OCI-LY7 (cell line): ENCODE data around the gene AKIRIN2. TPM values are rescaled to one million over a fixed set of nuclear protein-coding genes. Genes with fewer than 3 reads are reported as not detected.
A peak's percentile ranks its signal among the peaks of the same experiment; 100 is the strongest.

Source experiments
- BruUV-seq: library from RNA; stranded (reverse); fragments of 400-500 nt; replicated peaks from 2 replicates; lab custom pipeline; 2021; lab: Mats Ljungman, UMichigan
- CTCF ChIA-PET: fragments of 300-600 bp; sonication (Branson Sonifier 250); formaldehyde crosslinking; loops from one replicate; lab custom pipeline; 2022; ENCODE audit warnings: antibody characterized with exemption; ENCODE audit not compliant: unreplicated experiment; lab: Charles Lee
- POLR2A ChIA-PET: fragments of 300-600 bp; sonication (Branson Sonifier 250); formaldehyde crosslinking; loops from one replicate; lab custom pipeline; 2022; ENCODE audit warnings: antibody characterized with exemption; lab: Charles Lee
- DNase-seq: peaks from one replicate; pipeline ENCODE4 v3.0.0-alpha.2; 2015; ENCODE audit warnings: low spot score
- H2AFZ ChIP-seq: fragments of 200-600 bp; sonication (generic), shearing (Covaris generic); 2 replicates; pipeline ENCODE4 v1.6.1; 2014; ENCODE audit warnings: mild to moderate bottlenecking, antibody characterized with exemption, low read length, moderate library complexity
- H3K27ac ChIP-seq: fragments of 200-600 bp; sonication (generic); 2 replicates; pipeline ENCODE4 v1.5.1; 2014; ENCODE audit warnings: mixed run types, low read depth, mild to moderate bottlenecking, moderate library complexity, low read length, inconsistent platforms; ENCODE audit not compliant: poor library complexity, severe bottlenecking
- H3K36me3 ChIP-seq: fragments of 200-600 bp; sonication (generic); 2 replicates; pipeline ENCODE4 v1.6.1; 2014; ENCODE audit warnings: mild to moderate bottlenecking, antibody characterized with exemption, low read length, moderate library complexity, mixed read lengths; ENCODE audit not compliant: insufficient read depth
- H3K4me1 ChIP-seq: fragments of 200-600 bp; sonication (generic); 2 replicates; pipeline ENCODE4 v1.5.1; 2014; ENCODE audit warnings: mild to moderate bottlenecking, low read length; ENCODE audit not compliant: insufficient read depth, poor library complexity, severe bottlenecking
- H3K4me2 ChIP-seq: fragments of 200-600 bp; sonication (generic); 2 replicates; pipeline ENCODE4 v1.6.1; 2014; ENCODE audit warnings: mild to moderate bottlenecking, low read length
- H3K4me3 ChIP-seq: fragments of 200-600 bp; sonication (generic); 2 replicates; pipeline ENCODE4 v1.5.1; 2014; ENCODE audit warnings: mild to moderate bottlenecking, low read depth, low read length; ENCODE audit not compliant: poor library complexity, severe bottlenecking
- H3K79me2 ChIP-seq: fragments of 200-600 bp; sonication (generic); 2 replicates; pipeline ENCODE4 v1.6.1; 2016; ENCODE audit warnings: low read depth, mild to moderate bottlenecking, low read length, moderate library complexity, mixed read lengths; ENCODE audit not compliant: insufficient read depth
- H3K9me2 ChIP-seq: fragments of 200-600 bp; sonication (generic); 2 replicates; pipeline ENCODE4 v1.6.1; 2016; ENCODE audit warnings: mild to moderate bottlenecking, low read length, mixed read lengths; ENCODE audit not compliant: insufficient read depth
- H3K9me3 ChIP-seq: fragments of 200-600 bp; sonication (generic); 2 replicates; pipeline ENCODE4 v1.6.1; 2014; ENCODE audit warnings: mild to moderate bottlenecking, mixed run types, low read length, mixed read lengths
- H4K20me1 ChIP-seq: fragments of 200-600 bp; sonication (generic); 2 replicates; pipeline ENCODE4 v1.6.1; 2014; ENCODE audit warnings: mild to moderate bottlenecking, antibody characterized with exemption, low read length, moderate library complexity, mixed read lengths; ENCODE audit not compliant: insufficient read depth
- EZH2phosphoT487 ChIP-seq: fragments of 200-600 bp; sonication (generic); IDR thresholded peaks from 2 replicates; pipeline ENCODE4 v1.6.1; 2018; ENCODE audit warnings: low read depth, borderline replicate concordance, mild to moderate bottlenecking, mixed run types, antibody characterized with exemption, low read length, moderate library complexity, mixed read lengths
- intact Hi-C: fragments of 100-400 bp; cut with micrococcal nuclease; formaldehyde crosslinking; loops from one replicate; pipeline ENCODE4 v1.10.0; 2022; ENCODE audit not compliant: unreplicated experiment
- total RNA-seq, 2 experiments: library from RNA; depleted of rRNA in 1 of 2; stranded (reverse); fragments of >200 nt in 1 of 2; shearing (Covaris generic) in 1 of 2; gene quantifications; 2 replicates each; pipeline ENCODE4 v1.2.3, GENCODE V29; 2014 to 2022
- TF ChIP-seq, protein P1 (sequence below): fragments of 200-600 bp; sonication (generic); conservative IDR thresholded peaks from 2 replicates; pipeline ENCODE4 v1.5.1; 2014; ENCODE audit warnings: mild to moderate bottlenecking, antibody characterized with exemption, low read length, moderate library complexity, mixed read lengths

The AKIRIN2 gene
- total RNA-seq, 2 experiments from 2014 or later, result 70.4 to 127 TPM

DNA sequence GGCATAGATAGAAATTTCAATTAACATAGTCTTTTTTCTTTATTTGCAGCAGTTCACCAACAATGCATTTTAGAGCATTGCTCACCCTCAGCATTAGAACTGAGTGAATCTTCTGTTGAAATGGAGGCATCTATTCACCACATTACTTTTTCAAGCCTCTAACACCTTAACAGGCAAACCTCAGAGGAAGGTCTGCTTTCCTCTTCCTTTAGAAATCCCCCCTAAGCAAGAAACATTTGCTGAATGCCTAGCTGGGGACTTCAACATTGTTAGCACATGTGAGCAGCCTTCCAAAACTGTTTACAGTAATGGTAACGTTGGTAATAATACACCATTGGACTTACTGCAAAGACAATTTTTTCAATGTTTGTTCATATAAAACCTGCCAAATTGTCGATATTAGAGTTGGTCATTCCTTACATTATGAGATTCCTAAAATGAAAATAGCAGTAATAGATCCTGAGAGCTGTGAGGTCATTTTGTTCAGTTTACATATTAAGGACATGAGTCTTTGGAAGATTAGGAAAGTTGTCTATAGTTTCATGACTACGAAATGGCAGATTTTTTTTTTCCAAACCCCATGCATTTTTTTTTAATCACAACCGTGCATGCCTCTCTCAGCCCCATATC lies 20.6 kb upstream of the AKIRIN2 start:
- intact Hi-C loops, result no loop called here
- CTCF ChIA-PET, result no interaction called here
- H3K36me3 ChIP-seq, result no peaks in the 10 kb centered on the region
- no peaks in the 10 kb centered on the region for H3K9me2 ChIP-seq
- H3K4me3 ChIP-seq, result no peak overlapping the region
- BruUV-seq, result no TSS peak
- DNase-seq, result no peak
- H3K27ac ChIP-seq, result no peak overlapping the region
- no peaks in the 10 kb centered on the region for H4K20me1 ChIP-seq
- POLR2A ChIA-PET, result interaction anchor here (0.7 to 1.6 kb wide), 3 partner anchors 8 to 17 kb away, joined by 3 to 4 read pairs (median 4); no protein-coding TSS in a partner anchor
- H3K4me1 ChIP-seq, result peaks cover 29% of the 10 kb centered on the region
- no peak for TF ChIP-seq EZH2phosphoT487
- TF ChIP-seq, protein P1, sequence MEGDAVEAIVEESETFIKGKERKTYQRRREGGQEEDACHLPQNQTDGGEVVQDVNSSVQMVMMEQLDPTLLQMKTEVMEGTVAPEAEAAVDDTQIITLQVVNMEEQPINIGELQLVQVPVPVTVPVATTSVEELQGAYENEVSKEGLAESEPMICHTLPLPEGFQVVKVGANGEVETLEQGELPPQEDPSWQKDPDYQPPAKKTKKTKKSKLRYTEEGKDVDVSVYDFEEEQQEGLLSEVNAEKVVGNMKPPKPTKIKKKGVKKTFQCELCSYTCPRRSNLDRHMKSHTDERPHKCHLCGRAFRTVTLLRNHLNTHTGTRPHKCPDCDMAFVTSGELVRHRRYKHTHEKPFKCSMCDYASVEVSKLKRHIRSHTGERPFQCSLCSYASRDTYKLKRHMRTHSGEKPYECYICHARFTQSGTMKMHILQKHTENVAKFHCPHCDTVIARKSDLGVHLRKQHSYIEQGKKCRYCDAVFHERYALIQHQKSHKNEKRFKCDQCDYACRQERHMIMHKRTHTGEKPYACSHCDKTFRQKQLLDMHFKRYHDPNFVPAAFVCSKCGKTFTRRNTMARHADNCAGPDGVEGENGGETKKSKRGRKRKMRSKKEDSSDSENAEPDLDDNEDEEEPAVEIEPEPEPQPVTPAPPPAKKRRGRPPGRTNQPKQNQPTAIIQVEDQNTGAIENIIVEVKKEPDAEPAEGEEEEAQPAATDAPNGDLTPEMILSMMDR, result no peak
- H3K4me2 ChIP-seq, result no peak overlapping the region
- no peaks in the 10 kb centered on the region for H3K9me3 ChIP-seq
- H2AFZ ChIP-seq, result peak overlapping the region; percentile 41; the same call in 1 of the 2 replicates
- no peaks in the 10 kb centered on the region for H3K79me2 ChIP-seq

DNA sequence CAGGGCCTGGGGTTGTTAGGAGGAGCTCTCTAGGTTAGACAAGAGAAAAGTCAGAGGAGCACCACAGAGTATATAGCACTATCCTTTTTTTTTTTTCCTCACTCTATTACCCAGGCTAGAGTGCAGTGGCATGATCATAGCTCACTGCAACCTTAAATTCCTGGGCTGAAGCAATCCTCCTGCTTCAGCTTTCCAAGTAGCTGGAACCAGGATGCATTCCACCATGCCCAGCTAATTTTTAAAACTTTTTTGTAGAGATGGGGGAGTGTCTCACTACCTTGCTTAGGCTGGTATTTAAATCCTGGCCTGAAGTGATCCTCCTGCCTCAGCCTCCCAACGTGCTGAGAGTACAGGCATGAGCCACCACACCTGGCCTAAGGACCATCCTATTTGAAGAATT lies 19.3 kb upstream of the AKIRIN2 start:
- TF ChIP-seq, protein P1, result no peak
- no peak for TF ChIP-seq EZH2phosphoT487
- no peaks in the 10 kb centered on the region for H3K9me2 ChIP-seq
- no peak overlapping the region for H2AFZ ChIP-seq
- DNase-seq, result no peak
- no peak overlapping the region for H3K4me3 ChIP-seq
- H3K36me3 ChIP-seq, result no peaks in the 10 kb centered on the region
- no peak overlapping the region for H3K4me2 ChIP-seq
- ChIA-PET CTCF (no interaction called here), POLR2A (interaction anchor here (0.6 to 1.6 kb wide), 5 partner anchors 11 to 59 kb away, joined by 3 to 7 read pairs (median 4); no protein-coding TSS in a partner anchor)
- H3K4me1 ChIP-seq, result peaks cover 29% of the 10 kb centered on the region
- H3K9me3 ChIP-seq, result no peaks in the 10 kb centered on the region
- BruUV-seq, result no TSS peak
- intact Hi-C loops, result no loop called here
- H3K79me2 ChIP-seq, result no peaks in the 10 kb centered on the region
- H3K27ac ChIP-seq, result no peak overlapping the region
- H4K20me1 ChIP-seq, result no peaks in the 10 kb centered on the region
